B cell (primary cell): ENCODE measurements around the gene MLF2. TPM values are rescaled to one million over a fixed set of nuclear protein-coding genes. Genes with fewer than 3 reads are reported as not detected.
A peak's percentile ranks its signal among the peaks of the same experiment; 100 is the strongest.

Experiments used
- ATAC-seq: fragments of 200-7000 bp; cut with Tn5 transposase; one replicate; pipeline ENCODE4 v1.10.0; 2021; ENCODE audit warnings: low read depth, mild to moderate bottlenecking, moderate number of reproducible peaks, moderate library complexity
- CTCF ChIA-PET: fragments of 350-600 bp; sonication (Branson Sonifier 250); formaldehyde crosslinking; loops from one replicate; lab custom pipeline; 2021; ENCODE audit warnings: antibody characterized with exemption, inconsistent platforms; lab: Charles Lee
- POLR2A ChIA-PET: fragments of 350-600 bp; sonication (Branson Sonifier 250); formaldehyde crosslinking; loops from one replicate; lab custom pipeline; 2021; ENCODE audit warnings: antibody characterized with exemption; lab: Charles Lee
- DNase-seq: peaks from one replicate; pipeline ENCODE4 v3.0.0; 2013
- H2AFZ ChIP-seq: 2 replicates; pipeline ENCODE4 v1.6.1; 2012; ENCODE audit warnings: mild to moderate bottlenecking, low read depth, low read length; ENCODE audit not compliant: insufficient read depth, poor library complexity, severe bottlenecking
- H3K27ac ChIP-seq, 2 donors: 1 replicate in 1 of 2; 2 replicates in 1 of 2; pipeline ENCODE4 v1.5.1; 2012 to 2013; ENCODE audit warnings: low read length in 2 of 2, mild to moderate bottlenecking in 2 of 2, moderate library complexity in 1 of 2
- H3K27me3 ChIP-seq, 4 experiments: fragments of 200-600 bp in 1 of 4; sonication (generic) in 1 of 4; replicated peaks in 1 of 4; 1 replicate in 2 of 4; 2 replicates in 2 of 4; pipeline versions ENCODE4 v1.6.1 to v1.7.0; 2013 to 2016; ENCODE audit warnings: low read length in 3 of 4, mild to moderate bottlenecking in 2 of 4, mixed read lengths in 1 of 4, moderate library complexity in 1 of 4; ENCODE audit not compliant: insufficient read depth in 4 of 4, control insufficient read depth in 3 of 4; ENCODE audit errors: control extremely low read depth in 1 of 4
- H3K36me3 ChIP-seq, 2 experiments: replicated peaks in 1 of 2; 1 replicate in 1 of 2; 2 replicates in 1 of 2; pipeline versions ENCODE4 v1.6.1 to v1.7.1; 2013; ENCODE audit warnings: low read length in 1 of 2; ENCODE audit not compliant: insufficient read depth in 2 of 2, control insufficient read depth in 1 of 2; ENCODE audit errors: control extremely low read depth in 1 of 2, extremely low read depth in 1 of 2
- H3K4me1 ChIP-seq, 2 donors: fragments of 200-600 bp in 1 of 2; sonication (generic) in 1 of 2; 1 replicate in 1 of 2; 2 replicates in 1 of 2; pipeline versions ENCODE4 v1.5.1 to v1.6.1; 2013 to 2017; ENCODE audit warnings: low read length in 2 of 2; ENCODE audit not compliant: control insufficient read depth in 2 of 2, insufficient read depth in 2 of 2
- H3K4me2 ChIP-seq: replicated peaks from 2 replicates; pipeline ENCODE3; 2012; ENCODE audit warnings: mild to moderate bottlenecking, low read depth, low read length; ENCODE audit not compliant: poor library complexity, severe bottlenecking
- H3K4me3 ChIP-seq, 5 experiments: fragments of 200-600 bp in 1 of 5; sonication (generic) in 1 of 5; 1 replicate in 3 of 5; 2 replicates in 2 of 5; pipeline versions ENCODE4 v1.5.1 to v1.7.0; 2011 to 2016; ENCODE audit warnings: low read length in 4 of 5, mild to moderate bottlenecking in 4 of 5, low read depth in 2 of 5, control low read depth in 1 of 5, moderate library complexity in 1 of 5; ENCODE audit not compliant: insufficient read depth in 1 of 5; ENCODE audit errors: control extremely low read depth in 1 of 5, extremely low read depth in 1 of 5
- H3K79me2 ChIP-seq: fragments of 200-600 bp; sonication (generic); one replicate; pipeline ENCODE4 v1.6.0; 2016; ENCODE audit warnings: low read length; ENCODE audit not compliant: control insufficient read depth, insufficient read depth
- H3K9ac ChIP-seq: fragments of 200-600 bp; sonication (generic); 2 replicates; pipeline ENCODE4 v1.6.1; 2017; ENCODE audit warnings: mild to moderate bottlenecking, low read length, moderate library complexity
- H3K9me3 ChIP-seq, 3 donors: one replicate each; pipeline versions ENCODE4 v1.6.1 to v1.7.1; 2013; ENCODE audit warnings: low read length in 2 of 3; ENCODE audit not compliant: control insufficient read depth in 2 of 3, insufficient read depth in 1 of 3; ENCODE audit errors: control extremely low read depth in 1 of 3
- H4K20me1 ChIP-seq: 2 replicates; pipeline ENCODE4 v1.6.0; 2012; ENCODE audit warnings: mild to moderate bottlenecking, low read length; ENCODE audit not compliant: insufficient read depth, control insufficient read depth, poor library complexity, severe bottlenecking
- H3K27ac Mint-ChIP-seq: one replicate; pipeline ENCODE4 v1.8.0; 2021; ENCODE audit warnings: mixed read lengths
- H3K27me3 Mint-ChIP-seq: one replicate; pipeline ENCODE4 v1.8.0; 2021; ENCODE audit warnings: mixed read lengths
- H3K4me1 Mint-ChIP-seq: one replicate; pipeline ENCODE4 v1.8.0; 2021; ENCODE audit warnings: mixed read lengths
- H3K4me3 Mint-ChIP-seq: one replicate; pipeline ENCODE4 v1.8.0; 2021; ENCODE audit warnings: mixed read lengths
- H3K9me3 Mint-ChIP-seq: one replicate; pipeline ENCODE4 v1.8.0; 2022; ENCODE audit warnings: mixed read lengths; ENCODE audit not compliant: insufficient read depth
- EZH2 ChIP-seq: IDR thresholded peaks from 2 replicates; pipeline ENCODE4 v1.6.1; 2012; ENCODE audit warnings: borderline replicate concordance, low read depth, mild to moderate bottlenecking, moderate library complexity, low read length; ENCODE audit not compliant: insufficient read depth, poor library complexity, severe bottlenecking
- WGBS: methylation state at CpG from one replicate; pipeline ENCODE4 v1.1.5; 2013; ENCODE audit warnings: missing lambda C conversion rate; ENCODE audit not compliant: insufficient coverage; 5-methylcytosine and 5-hydroxymethylcytosine counted together
- intact Hi-C: fragments of 100-400 bp; cut with micrococcal nuclease; formaldehyde crosslinking; loops from one replicate; pipeline ENCODE4 v1.10.0; 2022
- polyA plus RNA-seq: library from polyadenylated mRNA; depleted of rRNA; stranded (reverse); fragments of >200 nt; gene quantifications from 2 replicates; pipeline ENCODE4 v1.2.3, GENCODE V29; 2012
- total RNA-seq, 2 donors: library from RNA; stranded (reverse); fragments of 120-200 nt in 1 of 2; gene quantifications; 1 replicate in 1 of 2; 2 replicates in 1 of 2; pipeline versions ENCODE4 v1.2.3 to v1.2.4, GENCODE V29; 2013 to 2022
- TF ChIP-seq, protein P1 (sequence below): fragments of 200-600 bp; IDR thresholded peaks from one replicate; pipeline ENCODE4 v1.8.0; 2022; ENCODE audit warnings: antibody characterized with exemption, mild to moderate bottlenecking

MLF2 gene
- total and polyA plus RNA-seq, 2 donors (not counting 1 experiment from before 2014, with no cell fraction given): 97.2 to 190 TPM

DNA sequence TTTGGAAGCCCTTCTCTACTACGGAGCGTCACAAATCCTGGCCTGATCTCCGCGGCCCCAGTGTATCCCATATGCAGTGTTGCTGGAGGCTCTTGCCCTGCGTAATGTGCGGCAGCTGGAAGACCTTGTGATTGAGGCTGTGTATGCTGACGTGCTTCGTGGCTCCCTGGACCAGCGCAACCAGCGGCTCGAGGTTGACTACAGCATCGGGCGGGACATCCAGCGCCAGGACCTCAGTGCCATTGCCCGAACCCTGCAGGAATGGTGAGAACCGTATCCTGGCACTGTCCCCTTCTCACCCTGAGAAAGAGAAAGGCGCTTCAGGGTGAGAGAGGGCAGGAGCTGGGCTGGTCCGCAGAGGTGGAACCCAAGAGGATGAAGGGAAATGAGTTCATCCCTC is 23.8 kb downstream of the MLF2 start:
- peaks cover 13% of the 10 kb centered on the region for H3K79me2 ChIP-seq
- H3K27ac Mint-ChIP-seq: no peak overlapping the region
- peaks cover 12 to 50% of the 10 kb centered on the region in 2 experiments for H3K36me3 ChIP-seq
- H3K4me2 ChIP-seq: no peak overlapping the region
- no peaks in the 10 kb centered on the region for H3K27me3 Mint-ChIP-seq
- TF ChIP-seq EZH2: no peak
- TF ChIP-seq, protein P1, sequence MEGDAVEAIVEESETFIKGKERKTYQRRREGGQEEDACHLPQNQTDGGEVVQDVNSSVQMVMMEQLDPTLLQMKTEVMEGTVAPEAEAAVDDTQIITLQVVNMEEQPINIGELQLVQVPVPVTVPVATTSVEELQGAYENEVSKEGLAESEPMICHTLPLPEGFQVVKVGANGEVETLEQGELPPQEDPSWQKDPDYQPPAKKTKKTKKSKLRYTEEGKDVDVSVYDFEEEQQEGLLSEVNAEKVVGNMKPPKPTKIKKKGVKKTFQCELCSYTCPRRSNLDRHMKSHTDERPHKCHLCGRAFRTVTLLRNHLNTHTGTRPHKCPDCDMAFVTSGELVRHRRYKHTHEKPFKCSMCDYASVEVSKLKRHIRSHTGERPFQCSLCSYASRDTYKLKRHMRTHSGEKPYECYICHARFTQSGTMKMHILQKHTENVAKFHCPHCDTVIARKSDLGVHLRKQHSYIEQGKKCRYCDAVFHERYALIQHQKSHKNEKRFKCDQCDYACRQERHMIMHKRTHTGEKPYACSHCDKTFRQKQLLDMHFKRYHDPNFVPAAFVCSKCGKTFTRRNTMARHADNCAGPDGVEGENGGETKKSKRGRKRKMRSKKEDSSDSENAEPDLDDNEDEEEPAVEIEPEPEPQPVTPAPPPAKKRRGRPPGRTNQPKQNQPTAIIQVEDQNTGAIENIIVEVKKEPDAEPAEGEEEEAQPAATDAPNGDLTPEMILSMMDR: no peak
- peaks cover 8 to 9% of the 10 kb centered on the region in 2 donors for H3K4me1 ChIP-seq
- H3K9me3 ChIP-seq: no peaks in the 10 kb centered on the region
- H3K4me3 ChIP-seq: no peak overlapping the region
- H4K20me1 ChIP-seq: peaks cover 6% of the 10 kb centered on the region
- H3K27me3 ChIP-seq: no peaks in the 10 kb centered on the region
- no peaks in the 10 kb centered on the region for H3K9me3 Mint-ChIP-seq
- CTCF ChIA-PET: no interaction called here
- ATAC-seq: no peak
- H3K9ac ChIP-seq: no peak overlapping the region
- POLR2A ChIA-PET: no interaction called here
- no peak overlapping the region for H3K27ac ChIP-seq
- intact Hi-C loops: no loop called here
- no peak for DNase-seq
- WGBS: 96% methylated on average over 18 of the region's 18 CpGs
- H3K4me3 Mint-ChIP-seq: no peak overlapping the region
- H2AFZ ChIP-seq: no peak overlapping the region
- peaks cover 11% of the 10 kb centered on the region for H3K4me1 Mint-ChIP-seq

DNA sequence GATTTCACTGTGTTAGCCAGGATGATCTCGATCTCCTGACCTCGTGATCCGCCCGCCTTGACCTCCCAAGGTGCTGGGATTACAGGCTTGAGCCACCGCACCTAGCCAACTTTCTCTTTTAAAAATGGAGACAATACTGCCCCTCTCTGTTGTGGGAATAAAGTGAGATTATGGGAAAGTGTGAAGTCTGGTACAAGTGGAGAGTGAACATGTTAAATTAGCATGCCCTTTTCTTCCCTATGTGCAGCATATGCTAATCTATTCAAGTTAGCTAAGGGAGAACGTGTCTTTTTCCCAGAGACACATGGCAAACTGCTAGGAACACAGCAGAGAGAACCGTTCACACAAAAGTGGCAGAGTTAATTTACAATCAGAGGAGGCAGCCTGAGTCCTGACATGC is 27.6 kb downstream of the MLF2 start:
- H3K27ac Mint-ChIP-seq: no peak overlapping the region
- no peaks in the 10 kb centered on the region for H3K9me3 Mint-ChIP-seq
- no peak for TF ChIP-seq EZH2
- TF ChIP-seq, protein P1: no peak
- ChIA-PET CTCF (interaction anchor here (1.4 to 3.6 kb wide), 4 partner anchors 28 to 41 kb away, joined by 5 to 34 read pairs (median 16); partner anchors contain the start of genes MLF2, PTMS and ZNF384), POLR2A (interaction anchor here (0.8 to 1.5 kb wide), 2 partner anchors 36 to 90 kb away, joined by 3 to 4 read pairs; partner anchors contain the start of gene ZNF384)
- Histone ChIP-seq H3K4me3 (no peak overlapping the region), H3K27me3 (no peaks in the 10 kb centered on the region), H3K4me1 (peaks cover 13 to 17% of the 10 kb centered on the region in 2 donors), H4K20me1 (no peaks in the 10 kb centered on the region), H3K27ac (no peak overlapping the region), H3K4me2 (no peak overlapping the region), H3K9ac (no peak overlapping the region), H2AFZ (no peak overlapping the region), H3K9me3 (no peaks in the 10 kb centered on the region), H3K79me2 (peaks cover 13% of the 10 kb centered on the region), H3K36me3 (peaks cover 7 to 34% of the 10 kb centered on the region in 2 experiments)
- H3K27me3 Mint-ChIP-seq: no peaks in the 10 kb centered on the region
- peaks cover 19% of the 10 kb centered on the region for H3K4me1 Mint-ChIP-seq
- DNase-seq (no peak), ATAC-seq (no peak)
- 100% methylated on average over 2 of the region's 7 CpGs for WGBS
- peak overlapping the region; percentile 68 for H3K4me3 Mint-ChIP-seq
- intact Hi-C loops: loop anchor here (2.0 kb wide), 1 partner anchor 29 kb away; no protein-coding TSS in a partner anchor
